ENCODE results near the gene RAB6D.

GRCh38 chr2:131408207-131408606 is 44.2 kb upstream of the RAB6D start:
- TF ChIP-seq, protein P1, sequence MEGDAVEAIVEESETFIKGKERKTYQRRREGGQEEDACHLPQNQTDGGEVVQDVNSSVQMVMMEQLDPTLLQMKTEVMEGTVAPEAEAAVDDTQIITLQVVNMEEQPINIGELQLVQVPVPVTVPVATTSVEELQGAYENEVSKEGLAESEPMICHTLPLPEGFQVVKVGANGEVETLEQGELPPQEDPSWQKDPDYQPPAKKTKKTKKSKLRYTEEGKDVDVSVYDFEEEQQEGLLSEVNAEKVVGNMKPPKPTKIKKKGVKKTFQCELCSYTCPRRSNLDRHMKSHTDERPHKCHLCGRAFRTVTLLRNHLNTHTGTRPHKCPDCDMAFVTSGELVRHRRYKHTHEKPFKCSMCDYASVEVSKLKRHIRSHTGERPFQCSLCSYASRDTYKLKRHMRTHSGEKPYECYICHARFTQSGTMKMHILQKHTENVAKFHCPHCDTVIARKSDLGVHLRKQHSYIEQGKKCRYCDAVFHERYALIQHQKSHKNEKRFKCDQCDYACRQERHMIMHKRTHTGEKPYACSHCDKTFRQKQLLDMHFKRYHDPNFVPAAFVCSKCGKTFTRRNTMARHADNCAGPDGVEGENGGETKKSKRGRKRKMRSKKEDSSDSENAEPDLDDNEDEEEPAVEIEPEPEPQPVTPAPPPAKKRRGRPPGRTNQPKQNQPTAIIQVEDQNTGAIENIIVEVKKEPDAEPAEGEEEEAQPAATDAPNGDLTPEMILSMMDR (IDR thresholded peaks at IDR 0.05; ENCODE audit: low read length) = no peak
- no peak for TF ChIP-seq EZH2 (IDR thresholded peaks at IDR 0.05; ENCODE audit: borderline replicate concordance, low read length)

Data from OCI-LY1 (cell line).